GM19468 (cell line): ENCODE data around the gene NTRK2.

ENCODE experiments used
- ATAC-seq: cut with Tn5 transposase; IDR thresholded peaks from one replicate; pipeline ENCODE4 v1.9.1; 2021; ENCODE audit warnings: mild to moderate bottlenecking, moderate library complexity, moderate number of reproducible peaks; ENCODE audit not compliant: unreplicated experiment; ENCODE audit errors: extremely low read depth

The NTRK2 gene

GRCh38 chr9:84722388-84722989, 53.0 kb downstream of the NTRK2 start:
- ATAC-seq, result no peak

- no peak for ATAC-seq
Observed at GRCh38 chr9:84723426-84723825, 53.9 kb downstream of the NTRK2 start.

- no peak for ATAC-seq
Observed at GRCh38 chr9:84731696-84732095, 62.2 kb downstream of the NTRK2 start.

GRCh38 chr9:84736081-84736480, 66.6 kb downstream of the NTRK2 start:
- ATAC-seq, result no peak

GRCh38 chr9:84736536-84736935, 67.0 kb downstream of the NTRK2 start:
- no peak for ATAC-seq

- ATAC-seq, result no peak
Observed at GRCh38 chr9:84738353-84738752, 68.8 kb downstream of the NTRK2 start.

GRCh38 chr9:84742261-84742660, 72.7 kb downstream of the NTRK2 start:
- no peak for ATAC-seq

GRCh38 chr9:84744195-84744594, 74.7 kb downstream of the NTRK2 start:
- peak; percentile 47 for ATAC-seq

GRCh38 chr9:84744726-84745125, 75.2 kb downstream of the NTRK2 start:
- ATAC-seq, result no peak

- ATAC-seq, result peak; percentile 24
Observed at GRCh38 chr9:84748112-84748511, 78.6 kb downstream of the NTRK2 start.

- ATAC-seq, result no peak
Observed at GRCh38 chr9:84750152-84750865, 80.8 kb downstream of the NTRK2 start.

- no peak for ATAC-seq
Observed at GRCh38 chr9:84751921-84752320, 82.4 kb downstream of the NTRK2 start.

- ATAC-seq, result no peak
Observed at GRCh38 chr9:84754461-84754860, 84.9 kb downstream of the NTRK2 start.

- no peak for ATAC-seq
Observed at GRCh38 chr9:84754881-84755280, 85.4 kb downstream of the NTRK2 start.

GRCh38 chr9:84755380-84755779, 85.9 kb downstream of the NTRK2 start:
- ATAC-seq, result no peak

- ATAC-seq, result no peak
Observed at GRCh38 chr9:84756171-84756570, 86.6 kb downstream of the NTRK2 start.

- no peak for ATAC-seq
Observed at GRCh38 chr9:84756731-84757130, 87.2 kb downstream of the NTRK2 start.

GRCh38 chr9:84758817-84759216, 89.3 kb downstream of the NTRK2 start:
- no peak for ATAC-seq

GRCh38 chr9:84759300-84759750, 89.8 kb downstream of the NTRK2 start:
- ATAC-seq, result peak; percentile 38

GRCh38 chr9:84759804-84760203, 90.3 kb downstream of the NTRK2 start:
- ATAC-seq, result no peak

GRCh38 chr9:84761137-84761808, 91.7 kb downstream of the NTRK2 start:
- no peak for ATAC-seq
